Endodermal cell (in vitro differentiated cells): ENCODE data around the gene RPS6KA4. TPM values are rescaled to one million over a fixed set of nuclear protein-coding genes. Genes with fewer than 3 reads are reported as not detected.

Experiments
- DNase-seq: peaks from one replicate; pipeline ENCODE4 v3.0.0-alpha.2; 2017
- H3K27ac ChIP-seq: 2 replicates; pipeline ENCODE4 v1.5.1; 2013; ENCODE audit warnings: mild to moderate bottlenecking, low read depth, low read length, moderate library complexity
- H3K27me3 ChIP-seq: 2 replicates; pipeline ENCODE4 v1.6.1; 2013; ENCODE audit warnings: mild to moderate bottlenecking, low read length, moderate library complexity; ENCODE audit not compliant: insufficient read depth, control insufficient read depth, poor library complexity, severe bottlenecking
- H3K36me3 ChIP-seq: 2 replicates; pipeline ENCODE4 v1.7.0; 2013; ENCODE audit warnings: mild to moderate bottlenecking, low read length, moderate library complexity; ENCODE audit not compliant: control insufficient read depth, insufficient read depth
- H3K4me1 ChIP-seq: one replicate; pipeline ENCODE4 v1.7.0; 2013; ENCODE audit warnings: low read length; ENCODE audit not compliant: control insufficient read depth, insufficient read depth
- H3K4me3 ChIP-seq: 2 replicates; pipeline ENCODE4 v1.5.1; 2013; ENCODE audit warnings: mild to moderate bottlenecking, low read length, moderate library complexity
- H3K9ac ChIP-seq: 2 replicates; pipeline ENCODE4 v1.6.1; 2013; ENCODE audit warnings: mild to moderate bottlenecking, low read length, moderate library complexity; ENCODE audit not compliant: poor library complexity, severe bottlenecking; ENCODE audit errors: extremely low read depth
- H3K9me3 ChIP-seq: 2 replicates; pipeline ENCODE4 v1.6.1; 2013; ENCODE audit warnings: mild to moderate bottlenecking, low read length, moderate library complexity; ENCODE audit not compliant: control insufficient read depth
- H3K27ac Mint-ChIP-seq: 2 replicates; pipeline ENCODE4 v1.8.0; 2020; ENCODE audit warnings: mixed read lengths
- H3K27me3 Mint-ChIP-seq: 2 replicates; pipeline ENCODE4 v1.8.0; 2021; ENCODE audit warnings: mild to moderate bottlenecking, mixed read lengths; ENCODE audit not compliant: insufficient read depth
- H3K36me3 Mint-ChIP-seq: 2 replicates; pipeline ENCODE4 v1.8.0; 2020; ENCODE audit warnings: low read depth, mixed read lengths
- H3K4me1 Mint-ChIP-seq: 2 replicates; pipeline ENCODE4 v1.8.0; 2020; ENCODE audit warnings: mixed read lengths
- H3K4me3 Mint-ChIP-seq: 2 replicates; pipeline ENCODE4 v1.8.0; 2020; ENCODE audit warnings: mild to moderate bottlenecking, moderate library complexity, mixed read lengths
- H3K9me3 Mint-ChIP-seq: 2 replicates; pipeline ENCODE4 v1.8.0; 2020; ENCODE audit warnings: mild to moderate bottlenecking, mixed read lengths
- CTCF ChIP-seq: fragments of 200-600 bp; sonication (generic); conservative IDR thresholded peaks from 2 replicates; pipeline ENCODE4 v1.5.0; 2021; ENCODE audit warnings: antibody characterized with exemption, mild to moderate bottlenecking
- WGBS, 2 experiments: methylation state at CpG; one replicate each; pipeline versions ENCODE4 v1.1.5 to v1.1.7; 2013; ENCODE audit warnings: missing lambda C conversion rate in 2 of 2, mixed read lengths in 1 of 2; ENCODE audit not compliant: insufficient coverage in 1 of 2, insufficient read length in 1 of 2; 5-methylcytosine and 5-hydroxymethylcytosine counted together
- total RNA-seq, 2 donors: library from RNA; stranded (reverse); fragmentation: NEBNext Ultra II Directional in 1 of 2; extraction: Animal tissue kit (Norgen Biotek cat#: 25700) in 1 of 2; gene quantifications; 2 replicates in 1 of 2; 3 replicates in 1 of 2; pipeline ENCODE4 v1.2.1, GENCODE V29; 2021

Gene RPS6KA4
- total RNA-seq, 2 donors from 2014 or later: 13.5 to 14.5 TPM

GRCh38 chr11:64368673-64369074 lies 9.7 kb downstream of the RPS6KA4 start:
- H3K27ac ChIP-seq: no peak overlapping the region
- H3K27me3 ChIP-seq: no peaks in the 10 kb centered on the region
- H3K4me1 ChIP-seq: no peaks in the 10 kb centered on the region
- H3K9ac ChIP-seq: no peak overlapping the region
- no peak for TF ChIP-seq CTCF
- no peak overlapping the region for H3K4me3 ChIP-seq
- no peaks in the 10 kb centered on the region for H3K4me1 Mint-ChIP-seq
- WGBS, 2 experiments: 96 to 99% methylated on average over 20 to 28 of the region's 28 CpGs
- no peak overlapping the region for H3K27ac Mint-ChIP-seq
- H3K36me3 Mint-ChIP-seq: peaks cover 48% of the 10 kb centered on the region
- peaks cover 33% of the 10 kb centered on the region for H3K36me3 ChIP-seq
- no peaks in the 10 kb centered on the region for H3K27me3 Mint-ChIP-seq
- no peak overlapping the region for H3K4me3 Mint-ChIP-seq
- DNase-seq: no peak
- no peaks in the 10 kb centered on the region for H3K9me3 ChIP-seq
- no peaks in the 10 kb centered on the region for H3K9me3 Mint-ChIP-seq

- no peak for DNase-seq
- Histone ChIP-seq H3K9ac (no peak overlapping the region), H3K36me3 (peaks cover 25% of the 10 kb centered on the region), H3K4me3 (no peak overlapping the region), H3K9me3 (no peaks in the 10 kb centered on the region), H3K27ac (no peak overlapping the region), H3K27me3 (no peaks in the 10 kb centered on the region), H3K4me1 (no peaks in the 10 kb centered on the region)
- 97% methylated on average over 53 to 82 of the region's 82 CpGs for WGBS, 2 experiments
- Mint-ChIP-seq H3K27me3 (no peaks in the 10 kb centered on the region), H3K27ac (no peak overlapping the region), H3K4me1 (no peaks in the 10 kb centered on the region), H3K36me3 (peaks cover 43% of the 10 kb centered on the region), H3K9me3 (no peaks in the 10 kb centered on the region), H3K4me3 (no peak overlapping the region)
- TF ChIP-seq CTCF: peak; percentile 43
These were observed 10.8 kb downstream of the RPS6KA4 start for GRCh38 chr11:64369440-64370421.

- Mint-ChIP-seq H3K36me3 (peaks cover 31% of the 10 kb centered on the region), H3K9me3 (no peaks in the 10 kb centered on the region), H3K27me3 (no peaks in the 10 kb centered on the region), H3K4me1 (no peaks in the 10 kb centered on the region), H3K4me3 (no peak overlapping the region), H3K27ac (no peak overlapping the region)
- Histone ChIP-seq H3K4me1 (no peaks in the 10 kb centered on the region), H3K9ac (no peak overlapping the region), H3K9me3 (no peaks in the 10 kb centered on the region), H3K27ac (no peak overlapping the region), H3K4me3 (no peak overlapping the region), H3K36me3 (peaks cover 16% of the 10 kb centered on the region), H3K27me3 (no peaks in the 10 kb centered on the region)
- DNase-seq: no peak
- TF ChIP-seq CTCF: no peak
- 91 to 92% methylated on average over 5 to 20 of the region's 22 CpGs for WGBS, 2 experiments
These were observed 12.2 kb downstream of the RPS6KA4 start for GRCh38 chr11:64371201-64371600.
